GM19099 (cell line): ENCODE measurements around the gene UAP1L1.

Experiments
- POLR2A ChIP-seq: IDR thresholded peaks from 3 replicates; pipeline ENCODE4 v1.6.1; 2011; ENCODE audit warnings: low read depth; ENCODE audit not compliant: insufficient read length; ENCODE audit errors: extremely low read depth

The UAP1L1 gene

GRCh38 chr9:137062384-137062783 is 14.9 kb upstream of the UAP1L1 start:
- TF ChIP-seq POLR2A, result no peak

DNA sequence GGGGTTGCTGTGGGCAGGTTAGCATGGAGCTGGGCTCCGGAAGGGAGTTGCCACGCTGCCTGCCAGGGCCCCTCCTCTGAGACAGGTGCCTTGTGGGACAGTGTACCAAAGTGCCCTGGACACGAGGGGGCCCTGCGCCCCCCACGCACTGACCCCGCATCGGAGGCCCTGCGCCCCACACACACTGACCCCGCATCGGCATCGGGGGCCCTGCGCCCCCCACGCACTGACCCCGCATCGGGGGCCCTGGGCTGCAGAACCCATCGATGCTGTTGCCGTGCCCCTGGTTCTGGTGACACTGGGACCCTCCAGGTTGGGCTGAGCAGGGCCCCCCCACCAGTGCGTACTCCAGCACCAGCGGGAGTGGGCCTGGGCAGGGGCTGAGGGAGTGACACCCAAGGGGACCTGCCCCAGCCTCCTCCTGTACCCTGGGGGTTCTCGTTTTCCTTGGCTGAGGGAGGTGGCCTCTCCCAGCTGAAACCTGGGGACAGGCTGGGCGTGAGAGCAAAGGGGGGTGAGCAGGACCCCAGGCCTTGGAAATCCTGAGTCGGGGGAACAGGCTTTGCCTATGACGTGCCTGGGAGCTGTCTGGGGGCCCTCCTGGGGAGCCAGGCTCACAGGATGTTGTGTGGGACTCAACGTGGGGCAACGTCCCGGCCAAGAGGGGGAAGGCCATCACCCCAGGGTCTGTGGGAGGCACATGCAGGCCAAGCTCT is 13.8 kb upstream of the UAP1L1 start:
- no peak for TF ChIP-seq POLR2A

GRCh38 chr9:137064027-137064879 is 13.1 kb upstream of the UAP1L1 start:
- no peak for TF ChIP-seq POLR2A

DNA sequence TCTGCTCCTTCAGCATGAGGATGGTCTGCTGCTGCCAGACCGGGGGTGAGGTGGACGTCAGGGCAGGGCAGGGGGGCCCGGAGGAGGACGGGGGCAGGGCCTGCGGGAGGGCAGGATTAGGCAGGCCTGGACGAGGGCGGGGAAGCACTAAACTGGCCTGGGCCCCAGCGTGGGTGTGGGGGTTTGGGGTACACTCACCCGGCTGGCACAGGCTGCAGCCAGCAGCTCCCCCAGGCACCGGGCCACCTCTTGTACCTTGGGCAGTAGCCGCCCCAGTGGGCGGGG is 12.5 kb upstream of the UAP1L1 start:
- TF ChIP-seq POLR2A, result no peak

- no peak for TF ChIP-seq POLR2A
Measured at GRCh38 chr9:137065336-137065967, 11.9 kb upstream of the UAP1L1 start.

DNA sequence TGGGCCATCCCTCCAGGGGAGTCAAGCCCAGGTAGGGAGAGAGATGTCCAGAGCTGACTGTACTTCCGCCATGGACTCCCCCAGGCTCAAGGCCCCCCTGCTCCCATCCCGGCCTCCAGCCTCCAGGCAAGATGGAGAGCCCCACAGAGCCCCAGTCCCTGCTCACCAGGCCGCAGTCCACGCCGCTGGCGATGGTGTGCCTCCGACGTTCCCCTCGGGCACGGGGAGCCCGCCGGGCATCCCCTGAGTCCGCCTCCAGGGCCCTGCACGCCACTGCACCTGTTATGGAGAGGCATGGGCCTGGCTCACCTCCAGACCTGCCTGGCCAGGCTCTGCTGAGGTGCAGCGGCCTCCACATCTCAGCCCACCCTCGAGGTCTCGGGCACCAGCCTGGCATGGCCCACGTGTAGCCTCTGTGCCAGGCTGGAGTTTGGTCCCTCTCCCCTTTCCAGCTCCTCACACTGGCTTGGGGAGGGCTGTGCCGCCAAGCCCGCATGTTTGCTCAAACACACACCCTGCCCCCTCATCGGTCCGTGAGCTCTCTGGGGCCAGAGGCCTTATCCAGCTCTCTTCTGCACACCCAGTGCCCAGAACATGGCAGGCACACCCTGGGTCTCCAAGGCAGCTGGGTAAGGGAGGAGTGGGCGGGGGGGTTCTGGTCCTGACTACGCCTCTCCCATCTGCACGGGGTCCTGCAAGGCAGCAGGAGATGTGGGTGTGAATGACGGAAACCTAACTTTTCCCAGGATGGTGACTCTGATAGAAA is 11.0 kb upstream of the UAP1L1 start:
- no peak for TF ChIP-seq POLR2A

GRCh38 chr9:137067860-137068538 is 9.3 kb upstream of the UAP1L1 start:
- TF ChIP-seq POLR2A, result no peak

- TF ChIP-seq POLR2A, result no peak
Measured at GRCh38 chr9:137068539-137069507, 8.5 kb upstream of the UAP1L1 start.

- TF ChIP-seq POLR2A, result no peak
Measured at GRCh38 chr9:137069508-137070091, 7.7 kb upstream of the UAP1L1 start.

DNA sequence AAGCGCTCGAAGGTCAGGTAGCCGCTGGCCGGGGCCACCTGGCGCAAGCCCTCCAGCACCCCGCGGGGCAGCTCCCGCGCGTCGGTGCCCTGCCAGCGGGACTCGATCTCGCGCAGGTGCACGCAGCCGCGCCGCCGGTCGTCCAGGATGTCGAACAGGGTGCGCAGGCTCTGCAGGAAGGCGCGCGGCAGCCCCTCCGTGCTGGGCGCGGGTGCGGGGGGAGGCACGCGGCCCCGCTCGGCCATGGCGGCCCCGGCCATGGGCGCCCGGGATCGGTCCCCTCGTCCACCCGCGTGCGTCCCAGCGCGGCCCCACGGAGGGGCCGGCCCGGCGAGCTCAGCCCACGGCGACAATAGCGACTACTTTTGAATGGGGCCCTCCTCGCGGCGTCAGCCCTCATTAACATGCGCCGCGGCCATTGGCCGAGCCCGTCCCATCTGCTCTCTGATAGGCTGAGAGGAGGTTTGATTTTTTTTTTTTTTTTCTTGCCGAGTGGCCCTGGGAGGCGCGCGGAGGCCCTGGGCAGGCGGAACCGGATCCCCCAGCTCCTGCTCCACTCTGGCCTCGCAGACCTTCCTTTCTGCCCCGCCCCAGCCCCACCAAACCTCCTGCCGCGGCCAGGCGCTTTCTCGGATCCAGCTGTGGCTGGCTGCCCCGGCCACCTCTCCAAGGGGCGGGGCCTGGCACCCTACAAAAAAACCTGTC is 7.0 kb upstream of the UAP1L1 start, which contains the start of gene SAPCD2:
Gene SAPCD2 (minus strand): TSS at position 357 of the 705 bp plus-strand sequence. CDS start 97 bp downstream, at position 260.
- peak; percentile 73 for TF ChIP-seq POLR2A

GRCh38 chr9:137070906-137071275 is 6.4 kb upstream of the UAP1L1 start:
- TF ChIP-seq POLR2A, result no peak

GRCh38 chr9:137071282-137071681 is 6.0 kb upstream of the UAP1L1 start:
- no peak for TF ChIP-seq POLR2A
